Activated CD8-positive, alpha-beta memory T cell treated with anti-CD3 and anti-CD28 coated beads for 48 hours (primary cell): Measurements from ENCODE around the gene CAPNS1.
"Not testable (repeated sequence)": the region's sequence is repeated elsewhere in the genome, so short reads cannot be mapped to it uniquely, and the experiment has no call there.

ENCODE experiments used
- DNase-seq, 3 experiments: peaks; one replicate each; pipeline ENCODE4 v3.0.0-alpha.2; 2020; ENCODE audit warnings: low read depth in 2 of 3, low spot score in 2 of 3

The CAPNS1 gene

DNA sequence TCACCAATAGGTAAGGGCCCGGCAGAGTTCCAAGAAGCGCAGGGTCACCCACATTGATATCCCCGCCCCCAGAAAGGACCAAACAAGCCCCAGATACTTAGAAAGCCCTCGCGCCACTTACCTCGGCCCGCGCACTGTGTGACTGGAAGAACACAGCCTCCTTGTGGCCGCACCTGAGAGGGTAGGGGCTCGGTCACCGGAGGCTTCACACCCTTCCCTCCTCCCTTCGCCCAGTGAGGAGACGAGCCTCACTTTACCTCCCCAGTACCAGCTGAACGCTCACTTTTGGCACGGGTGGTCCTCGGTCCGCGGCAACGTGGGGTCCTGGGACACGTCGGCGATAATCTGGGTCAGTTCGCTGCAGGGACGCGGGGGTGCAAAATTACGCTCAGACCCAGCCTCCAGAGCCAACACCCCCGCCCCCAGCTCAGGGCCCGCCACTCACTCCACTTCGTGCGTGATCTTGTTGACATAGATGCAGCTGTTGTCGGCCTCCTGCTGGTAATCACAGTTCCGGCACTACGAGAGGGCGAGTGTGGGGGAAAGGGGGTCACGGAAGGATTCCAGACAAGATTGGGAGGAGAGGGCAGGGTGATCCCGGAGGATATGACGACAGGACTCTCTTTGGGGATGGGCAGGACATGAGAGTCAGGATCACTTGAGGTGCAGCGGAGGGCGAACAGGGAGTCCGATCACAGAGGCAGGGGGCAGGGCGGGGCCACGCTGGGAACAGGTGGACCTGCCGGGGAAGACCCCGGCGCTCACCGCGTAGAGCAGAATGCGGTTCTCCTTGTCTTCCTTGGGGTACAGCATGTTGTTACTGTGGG, 25.8 kb upstream of the CAPNS1 start:
- DNase-seq, result no peak

DNA sequence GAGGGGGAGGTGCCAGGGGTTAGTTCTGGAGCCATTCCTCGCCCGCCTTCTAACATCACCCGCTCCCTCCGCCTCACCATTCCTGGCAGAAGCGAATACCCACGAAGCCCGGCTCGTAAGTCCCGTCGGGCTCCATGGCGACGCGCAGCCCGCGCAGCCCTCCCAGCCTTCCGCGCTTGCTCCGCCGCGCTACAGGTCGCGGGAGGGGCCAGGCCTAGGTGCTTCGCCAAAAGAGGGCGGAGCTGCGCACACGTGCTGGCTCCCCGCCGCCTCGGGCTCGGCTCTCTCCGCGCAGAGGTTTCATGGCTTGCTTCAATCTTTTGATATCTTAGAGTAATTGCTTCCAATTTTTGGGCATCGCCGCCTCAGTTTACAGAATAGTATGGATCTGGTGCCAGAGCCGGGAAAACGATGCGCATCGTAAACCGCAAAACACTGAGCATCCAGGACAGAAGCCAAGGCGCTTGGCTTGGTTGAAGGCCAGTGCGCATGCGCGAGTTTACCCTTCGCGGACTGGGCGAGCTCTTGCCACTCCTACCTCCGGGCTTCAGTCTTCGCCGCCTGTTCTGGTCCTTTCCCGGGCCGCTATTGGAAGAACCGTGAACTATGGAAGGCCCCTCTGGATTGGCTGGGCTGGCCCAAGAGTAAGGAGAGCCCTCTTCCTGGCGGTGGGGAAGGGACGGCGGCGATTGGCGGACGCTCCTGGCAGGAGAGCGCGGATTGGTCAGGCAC, 25.0 kb upstream of the CAPNS1 start, which contains the start of gene POLR2I:
TSS of gene POLR2I (minus strand) at position 155 of the 732 bp plus-strand sequence. CDS start at position 136, 19 bp downstream.
- DNase-seq, result peak; percentile 96 to 99 (median 99)

DNA sequence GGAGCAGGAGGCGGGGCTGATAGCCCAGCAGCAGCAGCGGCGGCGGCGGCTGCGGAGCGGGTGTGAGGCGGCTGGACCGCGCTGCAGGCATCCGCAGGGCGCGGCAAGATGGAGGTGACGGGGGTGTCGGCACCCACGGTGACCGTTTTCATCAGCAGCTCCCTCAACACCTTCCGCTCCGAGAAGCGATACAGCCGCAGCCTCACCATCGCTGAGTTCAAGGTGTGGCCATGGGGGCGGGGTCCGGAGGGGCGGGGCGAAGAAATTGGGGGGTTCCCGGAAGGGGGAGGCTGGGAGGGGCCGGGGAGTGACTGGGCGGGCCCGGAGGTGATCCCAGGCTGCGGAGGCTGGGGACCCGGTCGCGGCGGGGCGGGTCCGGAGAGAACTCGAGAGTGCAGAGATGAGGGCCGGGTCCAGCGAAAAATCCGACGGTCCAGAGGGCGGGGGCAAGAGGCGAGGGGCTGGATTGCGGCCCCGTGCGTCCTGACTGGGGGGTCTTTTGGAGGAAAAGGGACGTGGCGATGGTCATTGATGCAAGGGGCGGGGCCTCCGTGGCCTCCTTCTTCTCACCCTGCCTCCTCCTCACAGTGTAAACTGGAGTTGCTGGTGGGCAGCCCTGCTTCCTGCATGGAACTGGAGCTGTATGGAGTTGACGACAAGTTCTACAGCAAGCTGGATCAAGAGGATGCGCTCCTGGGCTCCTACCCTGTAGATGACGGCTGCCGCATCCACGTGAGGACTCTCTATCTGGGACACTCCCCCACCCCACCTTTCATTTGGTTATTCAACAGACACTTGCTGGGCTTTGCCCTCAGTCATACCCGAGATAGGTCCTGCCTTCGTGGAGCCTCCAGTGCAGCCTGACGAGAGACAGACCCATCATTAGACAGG, 24.2 kb upstream of the CAPNS1 start, which contains the start of gene TBCB:
TSS of gene TBCB (plus strand) at position 16 of the 891 bp plus-strand sequence. CDS start at position 109, 93 bp downstream.
- peak in 2 of 3 experiments; percentile 86 to 92 for DNase-seq

DNA sequence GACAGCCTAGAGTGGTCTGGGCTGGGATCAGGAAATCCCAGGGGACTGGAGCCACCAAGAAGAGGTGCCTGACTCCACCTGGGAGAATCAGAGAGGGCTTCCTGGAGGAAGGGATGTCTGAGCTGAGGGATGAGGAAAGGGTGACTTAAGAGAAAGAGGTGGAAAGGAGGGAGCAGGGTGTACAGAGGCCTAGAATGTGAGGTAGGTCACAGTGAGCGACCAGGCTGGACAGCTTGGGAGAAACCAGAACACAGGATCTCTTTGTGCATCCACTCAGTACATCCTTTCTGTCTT, 23.6 kb upstream of the CAPNS1 start:
- DNase-seq, result no peak

DNA sequence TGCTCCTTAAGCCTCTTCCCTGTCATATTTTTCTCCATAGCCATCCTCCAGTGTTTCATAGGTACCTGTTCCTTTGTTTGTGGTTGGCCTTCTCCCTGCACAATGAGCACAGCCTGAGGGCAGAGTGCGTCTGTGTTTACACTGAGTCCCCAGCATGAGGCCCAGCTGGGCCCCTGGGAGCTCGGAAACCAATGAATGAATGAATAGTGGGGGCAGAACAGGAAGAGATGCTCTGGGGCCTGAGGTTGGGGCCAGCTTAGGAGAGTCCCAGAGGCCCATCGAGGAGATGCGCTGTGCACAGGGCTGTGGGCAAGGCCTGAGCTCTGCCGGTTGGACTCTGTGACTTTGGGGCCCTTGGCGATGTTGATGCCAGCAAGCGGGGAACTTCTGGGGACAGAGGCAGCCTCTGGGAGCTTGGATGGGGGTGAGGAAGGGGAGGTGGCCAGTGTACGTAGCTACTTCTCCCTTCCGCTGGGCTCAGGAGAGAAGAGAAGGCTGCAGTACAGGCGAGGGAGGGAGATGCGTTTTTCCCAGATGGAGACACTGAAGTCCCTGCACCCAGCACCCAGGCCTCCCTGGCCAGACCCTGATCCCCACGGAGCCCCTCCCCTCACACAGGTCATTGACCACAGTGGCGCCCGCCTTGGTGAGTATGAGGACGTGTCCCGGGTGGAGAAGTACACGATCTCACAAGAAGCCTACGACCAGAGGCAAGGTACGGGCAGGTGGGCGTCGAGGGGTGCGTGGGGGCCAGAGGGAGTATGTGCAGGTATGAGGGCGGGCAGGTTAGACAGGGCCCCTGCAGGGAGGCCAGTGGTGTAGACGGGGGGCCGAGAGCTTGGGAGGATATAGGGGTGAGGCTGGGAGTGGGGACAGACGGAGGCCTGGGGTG, 19.5 kb upstream of the CAPNS1 start:
- no peak for DNase-seq

DNA sequence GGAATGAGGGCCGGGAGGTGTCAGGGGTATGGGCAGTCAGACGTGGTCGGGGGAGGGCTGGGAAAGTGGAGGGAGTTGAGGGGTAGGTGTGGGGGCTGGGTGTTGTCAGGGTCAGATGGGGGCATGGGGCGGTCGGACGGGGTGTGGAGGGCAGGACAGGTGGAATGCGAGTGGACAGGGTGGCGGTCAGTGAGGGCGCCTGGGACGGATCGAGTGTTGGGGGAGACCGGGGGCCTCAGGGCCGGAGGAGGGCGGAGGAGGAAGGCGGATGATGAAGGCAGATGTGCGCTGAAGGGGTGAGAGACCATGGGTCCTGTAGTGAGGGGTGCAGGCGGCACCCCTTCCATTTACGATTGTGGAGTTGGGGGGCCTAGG, 18.9 kb upstream of the CAPNS1 start:
- no peak for DNase-seq

DNA sequence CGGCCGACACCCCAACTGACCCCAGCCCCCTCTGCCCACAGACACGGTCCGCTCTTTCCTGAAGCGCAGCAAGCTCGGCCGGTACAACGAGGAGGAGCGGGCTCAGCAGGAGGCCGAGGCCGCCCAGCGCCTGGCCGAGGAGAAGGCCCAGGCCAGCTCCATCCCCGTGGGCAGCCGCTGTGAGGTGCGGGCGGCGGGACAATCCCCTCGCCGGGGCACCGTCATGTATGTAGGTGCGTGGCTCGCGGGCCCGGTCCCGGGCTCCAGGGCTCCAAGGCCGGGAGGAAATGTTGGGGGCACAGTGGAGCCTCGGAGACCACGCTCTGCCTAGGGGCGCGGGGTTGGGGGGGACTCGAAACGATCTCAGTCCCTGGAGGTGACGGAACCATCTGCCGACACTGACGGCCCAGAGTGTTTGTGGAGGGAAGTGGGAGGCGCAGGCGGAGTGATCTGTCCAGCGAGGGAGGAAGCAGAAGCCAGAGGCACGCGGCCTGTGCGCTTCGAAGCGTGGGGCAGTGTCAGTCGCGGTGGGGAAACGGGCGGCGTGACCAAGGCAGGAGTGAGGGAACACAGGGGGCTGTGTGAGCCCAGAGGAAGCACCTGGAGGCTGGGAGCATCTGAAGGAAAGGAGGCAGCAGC, 18.3 kb upstream of the CAPNS1 start:
- no peak for DNase-seq

DNA sequence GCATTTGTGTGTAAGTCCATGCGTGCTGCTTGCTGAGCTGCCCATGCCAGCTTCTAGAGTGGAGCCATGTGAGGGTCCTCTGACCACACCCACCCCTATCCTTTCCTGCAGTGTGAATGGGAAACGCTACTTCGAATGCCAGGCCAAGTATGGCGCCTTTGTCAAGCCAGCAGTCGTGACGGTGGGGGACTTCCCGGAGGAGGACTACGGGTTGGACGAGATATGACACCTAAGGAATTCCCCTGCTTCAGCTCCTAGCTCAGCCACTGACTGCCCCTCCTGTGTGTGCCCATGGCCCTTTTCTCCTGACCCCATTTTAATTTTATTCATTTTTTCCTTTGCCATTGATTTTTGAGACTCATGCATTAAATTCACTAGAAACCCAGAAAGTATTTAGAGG, 14.3 kb upstream of the CAPNS1 start:
- no peak for DNase-seq

DNA sequence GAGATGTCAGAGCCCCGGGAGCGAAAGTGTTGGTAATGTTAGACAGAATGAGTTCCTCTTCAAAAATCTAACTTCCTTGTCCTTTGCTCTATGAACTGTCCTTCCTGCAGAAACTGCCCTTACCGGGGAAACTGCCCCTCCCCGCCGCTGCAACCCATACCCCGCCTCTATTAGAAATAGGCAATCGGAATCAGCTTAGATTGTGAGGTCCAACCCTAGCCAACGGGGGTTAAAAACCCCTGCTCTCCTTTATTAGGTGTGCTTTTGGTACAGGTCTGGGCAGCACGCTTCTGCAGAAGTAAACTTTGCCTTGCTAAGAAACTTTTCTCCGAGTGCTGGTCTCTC, 11.5 kb upstream of the CAPNS1 start:
- no peak for DNase-seq

DNA sequence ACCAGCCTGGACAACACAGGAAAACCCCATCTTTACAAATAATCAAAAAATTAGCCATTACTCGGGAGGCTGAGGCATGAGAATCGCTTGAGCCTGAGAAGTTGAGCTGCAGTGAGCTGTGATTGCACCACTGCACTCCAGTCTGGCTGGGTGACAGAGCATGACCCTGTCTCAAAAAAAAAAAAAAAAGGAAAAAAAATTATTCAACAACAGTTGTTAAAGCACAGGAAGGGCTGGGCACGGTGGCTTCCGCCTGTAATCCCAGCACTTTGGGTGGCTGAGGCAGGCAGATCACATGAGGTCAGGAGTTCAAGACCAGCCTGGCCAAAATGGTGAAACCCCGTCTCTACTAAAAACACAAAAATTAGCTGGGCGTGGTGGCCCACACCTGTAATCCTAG, 8.6 kb upstream of the CAPNS1 start:
- DNase-seq, result not testable (repeated sequence)

DNA sequence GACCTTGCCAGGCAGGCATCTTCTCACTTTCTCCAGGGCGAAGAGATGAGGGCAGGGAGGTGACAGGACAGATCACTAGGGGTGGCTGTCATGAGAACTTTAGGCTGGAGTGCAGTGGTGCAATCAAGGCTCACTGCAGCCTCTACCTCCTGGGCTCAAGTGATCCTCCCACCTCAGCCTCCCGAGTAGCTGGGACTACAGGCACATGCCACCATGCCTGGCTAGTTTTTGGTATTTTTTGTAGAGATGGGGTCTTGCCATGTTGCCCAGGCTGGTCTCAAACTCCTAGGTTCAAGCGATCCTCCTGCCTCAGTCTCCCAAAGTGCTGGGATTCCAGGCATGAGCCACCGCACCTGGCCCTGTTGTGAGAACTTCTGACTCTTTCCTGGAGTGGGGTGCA, 5.0 kb upstream of the CAPNS1 start:
- not testable (repeated sequence) for DNase-seq

DNA sequence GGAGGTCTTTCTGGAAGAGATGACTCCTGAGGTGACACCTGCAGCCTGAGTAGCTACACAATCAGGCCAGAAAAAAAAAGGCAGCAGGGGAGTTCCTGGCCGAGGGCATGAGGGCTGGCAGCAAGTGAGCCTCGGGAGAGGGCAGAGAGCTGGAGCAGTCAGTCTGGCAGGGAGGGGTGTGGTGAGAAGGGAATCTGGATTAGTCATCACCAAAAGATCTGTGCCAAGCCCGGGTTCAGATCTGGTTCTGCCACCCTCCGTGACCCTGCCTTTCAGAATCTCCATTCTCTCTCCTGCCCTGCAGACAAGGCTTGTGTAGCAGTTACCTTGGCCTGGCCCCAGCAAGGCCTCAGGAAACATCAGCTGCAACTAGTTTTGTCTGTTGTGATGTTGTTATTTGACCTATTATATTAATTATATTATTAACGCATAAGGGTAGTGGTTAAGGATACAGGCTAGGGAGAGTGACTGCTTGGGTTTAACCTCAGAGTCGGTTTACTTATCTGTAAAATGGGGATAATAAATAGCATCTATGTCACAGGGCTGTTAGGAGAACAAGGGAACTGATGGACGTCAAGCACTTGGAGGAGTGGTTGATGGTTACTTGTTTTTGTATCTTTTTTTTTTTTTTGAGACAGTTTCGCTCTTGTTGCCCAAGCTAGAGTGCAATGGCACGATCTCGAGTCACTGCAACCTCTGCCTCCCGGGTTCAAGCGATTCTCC, 2.7 kb upstream of the CAPNS1 start:
- no peak for DNase-seq

DNA sequence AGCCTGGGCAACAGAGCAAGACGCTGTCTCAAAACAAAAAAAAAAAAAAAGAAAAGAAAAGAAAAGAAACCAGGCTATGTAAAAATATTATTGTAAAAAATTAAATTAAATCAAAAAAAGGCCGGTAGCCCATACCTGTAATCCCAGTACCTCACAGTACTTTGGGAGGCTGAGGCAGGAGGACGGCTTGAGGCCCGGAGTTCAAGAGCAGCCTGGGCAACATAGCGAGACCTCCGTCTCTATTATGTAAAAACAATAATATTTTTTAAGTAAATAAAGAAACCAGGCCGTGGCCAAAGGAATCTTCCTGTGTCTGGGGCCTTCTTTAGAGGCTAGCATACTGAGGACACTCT, 770 bp upstream of the CAPNS1 start:
- DNase-seq, result no peak

DNA sequence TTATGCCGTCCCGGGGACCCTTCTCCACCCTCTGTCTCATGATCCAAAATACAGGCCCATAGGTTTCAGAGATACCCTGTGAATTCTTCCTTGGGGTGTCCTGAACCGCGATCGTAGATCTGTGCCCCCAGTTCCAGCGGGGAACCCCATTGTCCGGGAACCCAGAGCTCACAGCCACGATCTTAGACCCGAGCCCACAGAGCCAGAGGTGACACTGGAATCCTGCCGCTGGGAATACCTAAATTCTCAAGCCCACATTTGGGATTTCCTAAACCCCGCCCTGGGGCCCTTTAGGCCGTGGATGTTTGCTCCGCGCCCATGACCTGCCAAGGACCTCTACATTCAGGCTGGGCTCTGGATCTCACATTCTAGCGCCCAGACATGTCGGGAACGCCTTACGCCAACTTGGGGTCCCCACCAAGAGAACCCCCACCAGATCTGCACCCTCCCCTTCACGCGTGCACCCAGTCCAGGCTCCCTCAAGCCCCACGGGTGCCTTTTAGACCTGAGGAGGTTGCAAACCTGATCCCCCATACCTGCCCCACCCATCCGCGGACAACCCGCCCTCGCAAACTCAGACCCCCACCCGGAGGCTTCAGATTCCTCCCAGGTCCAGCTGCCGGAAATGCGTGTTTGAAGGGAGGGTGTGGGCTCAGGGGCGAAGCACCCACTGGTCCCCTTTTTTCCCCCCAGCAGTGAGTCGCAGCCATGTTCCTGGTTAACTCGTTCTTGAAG, 605 bp downstream of the CAPNS1 start:
- peak; percentile 7 to 33 (median 20) for DNase-seq

DNA sequence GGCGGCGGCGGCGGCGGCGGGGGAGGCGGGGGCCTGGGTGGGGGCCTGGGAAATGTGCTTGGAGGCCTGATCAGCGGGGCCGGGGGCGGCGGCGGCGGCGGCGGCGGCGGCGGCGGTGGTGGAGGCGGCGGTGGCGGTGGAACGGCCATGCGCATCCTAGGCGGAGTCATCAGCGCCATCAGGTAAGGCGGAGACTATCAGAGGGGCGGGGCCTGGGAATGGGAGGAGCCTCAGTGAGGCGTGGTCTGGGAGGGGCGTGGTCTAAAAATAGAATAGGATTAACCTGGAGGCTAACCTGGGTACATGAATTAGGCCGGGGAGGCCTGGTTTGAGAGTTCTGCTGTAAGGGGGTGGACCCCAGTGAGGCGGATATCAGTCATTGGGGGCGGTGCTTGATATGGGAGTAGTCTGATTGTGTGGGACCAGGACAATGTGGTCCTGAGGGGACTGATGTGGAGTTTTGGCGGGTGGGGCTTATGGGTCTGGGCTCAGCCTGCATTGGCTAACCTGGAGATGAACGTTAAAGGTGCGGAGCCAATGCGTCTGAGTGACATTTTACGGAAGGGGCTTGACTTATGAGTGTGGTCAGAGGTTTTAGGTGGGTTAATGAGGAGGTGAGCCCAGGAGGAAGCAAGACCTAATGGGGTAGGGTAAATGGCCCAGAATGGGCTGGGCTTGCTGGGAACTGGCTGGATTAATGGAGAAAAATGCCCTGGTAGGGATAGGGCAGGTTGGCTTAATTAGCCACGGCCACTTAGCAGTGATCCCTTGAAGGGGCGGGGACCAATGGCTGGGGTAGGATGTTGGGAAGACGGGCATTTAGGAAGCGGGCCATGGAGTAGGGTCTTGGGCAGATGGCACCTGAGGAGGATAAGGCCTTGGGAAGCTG, 1.4 kb downstream of the CAPNS1 start:
- peak; percentile 79 to 95 (median 94) for DNase-seq

DNA sequence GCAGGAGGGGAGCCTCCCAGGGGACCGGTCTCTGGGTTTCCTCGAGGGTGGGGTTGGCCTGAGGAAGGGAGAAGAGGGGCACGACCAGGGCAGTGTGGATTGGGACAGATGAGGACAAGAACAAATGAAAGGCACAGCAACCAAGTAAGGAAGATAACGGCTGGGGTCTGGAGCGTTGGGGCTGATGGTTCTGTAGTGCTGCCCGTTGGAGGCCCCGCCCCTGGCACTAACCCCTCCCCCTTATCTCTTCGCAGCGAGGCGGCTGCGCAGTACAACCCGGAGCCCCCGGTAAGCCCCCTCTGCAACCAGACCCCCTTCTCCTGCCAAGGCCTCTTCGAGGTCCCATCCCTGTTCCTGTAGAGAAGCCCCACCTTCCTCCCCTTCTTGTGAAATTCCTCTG, 2.2 kb downstream of the CAPNS1 start:
- DNase-seq, result no peak

DNA sequence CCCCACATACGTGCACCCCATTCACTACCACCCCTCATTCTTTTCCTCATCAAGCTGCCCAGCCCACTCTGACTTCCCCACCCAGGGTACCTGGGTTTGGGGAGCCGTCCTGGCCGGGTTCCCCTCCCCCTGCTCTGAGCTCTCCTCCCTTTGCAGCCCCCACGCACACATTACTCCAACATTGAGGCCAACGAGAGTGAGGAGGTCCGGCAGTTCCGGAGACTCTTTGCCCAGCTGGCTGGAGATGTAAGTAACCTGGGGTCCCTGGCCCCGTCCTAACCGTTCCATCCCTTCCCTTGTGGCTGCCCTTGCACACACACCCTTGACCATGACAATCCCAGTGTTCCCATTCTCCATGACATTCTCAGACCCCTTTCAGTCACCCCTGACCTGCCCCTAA, 2.6 kb downstream of the CAPNS1 start:
- DNase-seq, result no peak

DNA sequence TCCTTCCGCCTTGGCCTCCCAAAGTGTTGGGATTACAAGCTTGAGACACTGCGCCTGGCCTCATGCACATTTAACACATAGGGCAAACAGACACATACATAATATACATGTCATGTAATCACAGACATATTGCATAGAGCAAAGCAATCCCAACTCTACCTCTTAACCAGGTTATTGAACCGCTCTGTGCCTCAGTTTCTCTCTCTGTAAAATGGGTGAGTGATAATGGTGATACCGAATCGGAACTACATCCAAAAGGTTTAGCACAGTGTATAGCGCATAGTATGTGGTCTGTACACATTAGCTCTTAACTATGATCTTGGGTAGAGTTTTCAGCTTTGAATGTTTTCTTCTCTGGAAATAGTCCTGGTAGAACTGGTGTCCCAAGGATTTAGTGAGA, 4.8 kb downstream of the CAPNS1 start:
- no peak for DNase-seq
